Caco-2 (cell line): ENCODE results near the gene ADIPOQ. TPM values are rescaled to one million over a fixed set of nuclear protein-coding genes. Genes with fewer than 3 reads are reported as not detected.

Experiments used
- BruUV-seq: library from RNA; stranded (reverse); fragments of 400-500 nt; replicated peaks from 2 replicates; lab custom pipeline; 2021; lab: Mats Ljungman, UMichigan
- CTCF ChIA-PET: fragments of 300-600 bp; sonication (Branson Sonifier 250); formaldehyde crosslinking; loops from one replicate; lab custom pipeline; 2022; ENCODE audit warnings: antibody characterized with exemption; lab: Charles Lee
- POLR2A ChIA-PET: fragments of 300-600 bp; sonication (Branson Sonifier 250); formaldehyde crosslinking; loops from one replicate; lab custom pipeline; 2022; ENCODE audit warnings: antibody characterized with exemption; lab: Charles Lee
- DNase-seq, 2 experiments: peaks; one replicate each; pipeline versions ENCODE4 v3.0.0 to v3.0.0-alpha.2; 2020 to 2022
- H3K27me3 ChIP-seq: replicated peaks from 2 replicates; pipeline ENCODE4 v1.6.0; 2011; ENCODE audit warnings: low read length; ENCODE audit not compliant: control insufficient read depth, insufficient read depth
- H3K36me3 ChIP-seq: 2 replicates; pipeline ENCODE4 v1.5.1; 2011; ENCODE audit warnings: low read length; ENCODE audit not compliant: control insufficient read depth, insufficient read depth
- H3K4me1 ChIP-seq: fragments of 250-450 bp; sonication (Bioruptor Pico); 2 replicates; pipeline ENCODE4 v1.5.1; 2020; ENCODE audit warnings: mild to moderate bottlenecking
- H3K4me3 ChIP-seq: 2 replicates; pipeline ENCODE4 v1.5.1; 2011; ENCODE audit warnings: low read depth, mild to moderate bottlenecking, control low read depth, low read length
- H3K9me3 ChIP-seq: fragments of 250-450 bp; sonication (Bioruptor Pico); 2 replicates; pipeline ENCODE4 v1.5.1; 2020; ENCODE audit warnings: mild to moderate bottlenecking, moderate library complexity
- H3K27ac Mint-ChIP-seq: one replicate; pipeline ENCODE4 v1.8.0; 2022; ENCODE audit warnings: mixed read lengths; ENCODE audit not compliant: unreplicated experiment
- H3K27me3 Mint-ChIP-seq: one replicate; pipeline ENCODE4 v1.8.0; 2022; ENCODE audit warnings: mixed read lengths; ENCODE audit not compliant: insufficient read depth, unreplicated experiment
- H3K36me3 Mint-ChIP-seq: one replicate; pipeline ENCODE4 v1.8.0; 2022; ENCODE audit warnings: mild to moderate bottlenecking, mixed read lengths; ENCODE audit not compliant: insufficient read depth, unreplicated experiment
- H3K4me1 Mint-ChIP-seq: one replicate; pipeline ENCODE4 v1.8.0; 2022; ENCODE audit warnings: low read depth, mixed read lengths; ENCODE audit not compliant: unreplicated experiment
- H3K4me3 Mint-ChIP-seq: one replicate; pipeline ENCODE4 v1.8.0; 2022; ENCODE audit warnings: mild to moderate bottlenecking, moderate library complexity, mixed read lengths; ENCODE audit not compliant: unreplicated experiment
- H3K9me3 Mint-ChIP-seq: one replicate; pipeline ENCODE4 v1.8.0; 2022; ENCODE audit warnings: mixed read lengths; ENCODE audit not compliant: unreplicated experiment
- intact Hi-C: fragments of 100-400 bp; cut with micrococcal nuclease; formaldehyde crosslinking; loops from one replicate; pipeline ENCODE4 v1.10.0; 2022; ENCODE audit not compliant: unreplicated experiment
- total RNA-seq: library from RNA; stranded (reverse); gene quantifications from 2 replicates; pipeline ENCODE4 v1.2.3, GENCODE V29; 2022
- TF ChIP-seq, protein P1 (sequence below), 2 experiments: fragments of 200-600 bp in 1 of 2; IDR thresholded peaks; 1 replicate in 1 of 2; 2 replicates in 1 of 2; pipeline versions ENCODE4 v1.5.1 to v1.8.0; 2011 to 2022; ENCODE audit warnings: antibody characterized with exemption in 1 of 2, control low read depth in 1 of 2, inconsistent platforms in 1 of 2, low read depth in 1 of 2, low read length in 1 of 2, mild to moderate bottlenecking in 1 of 2, moderate library complexity in 1 of 2; ENCODE audit not compliant: insufficient read depth in 1 of 2, severe bottlenecking in 1 of 2, unreplicated experiment in 1 of 2

Gene ADIPOQ
- total RNA-seq, 1 experiment from 2014 or later: not detected

DNA sequence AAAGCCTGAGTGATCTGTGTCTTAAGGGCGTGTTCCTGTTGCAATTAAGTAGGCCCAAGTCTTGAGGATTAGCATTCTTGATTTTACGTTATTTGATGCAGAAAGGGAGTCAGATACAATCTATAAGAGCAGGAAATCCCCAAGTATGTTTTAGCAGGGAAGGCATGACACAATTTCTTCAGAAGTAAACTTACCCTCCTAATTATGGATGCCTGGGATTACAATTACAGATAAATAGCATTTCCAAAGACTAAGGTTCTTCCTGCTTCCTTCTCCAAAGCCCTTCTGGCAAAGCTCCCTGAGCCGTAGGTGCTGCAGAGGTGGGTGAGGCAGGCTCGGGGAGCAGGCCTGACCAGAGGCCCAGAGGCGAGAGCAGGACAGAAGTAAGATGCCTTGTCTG lies 52.9 kb downstream of the ADIPOQ start:
- intact Hi-C loops: loop anchor here (5.0 kb wide), 1 partner anchor 37 kb away; the partner anchor contains the start of gene ST6GAL1
- peaks cover 12% of the 10 kb centered on the region for H3K9me3 Mint-ChIP-seq
- Histone ChIP-seq H3K4me3 (no peak overlapping the region), H3K36me3 (no peaks in the 10 kb centered on the region), H3K4me1 (peaks cover 30% of the 10 kb centered on the region), H3K27me3 (no peaks in the 10 kb centered on the region), H3K9me3 (peaks cover 9% of the 10 kb centered on the region; the same call in 1 of the 2 replicates)
- H3K27me3 Mint-ChIP-seq: no peaks in the 10 kb centered on the region
- DNase-seq: no peak
- BruUV-seq: no TSS peak
- ChIA-PET POLR2A (no interaction called here), CTCF (no interaction called here)
- no peak overlapping the region for H3K27ac Mint-ChIP-seq
- H3K4me3 Mint-ChIP-seq: no peak overlapping the region
- H3K4me1 Mint-ChIP-seq: peaks cover 21% of the 10 kb centered on the region
- H3K36me3 Mint-ChIP-seq: peaks cover 6% of the 10 kb centered on the region
- TF ChIP-seq, protein P1, sequence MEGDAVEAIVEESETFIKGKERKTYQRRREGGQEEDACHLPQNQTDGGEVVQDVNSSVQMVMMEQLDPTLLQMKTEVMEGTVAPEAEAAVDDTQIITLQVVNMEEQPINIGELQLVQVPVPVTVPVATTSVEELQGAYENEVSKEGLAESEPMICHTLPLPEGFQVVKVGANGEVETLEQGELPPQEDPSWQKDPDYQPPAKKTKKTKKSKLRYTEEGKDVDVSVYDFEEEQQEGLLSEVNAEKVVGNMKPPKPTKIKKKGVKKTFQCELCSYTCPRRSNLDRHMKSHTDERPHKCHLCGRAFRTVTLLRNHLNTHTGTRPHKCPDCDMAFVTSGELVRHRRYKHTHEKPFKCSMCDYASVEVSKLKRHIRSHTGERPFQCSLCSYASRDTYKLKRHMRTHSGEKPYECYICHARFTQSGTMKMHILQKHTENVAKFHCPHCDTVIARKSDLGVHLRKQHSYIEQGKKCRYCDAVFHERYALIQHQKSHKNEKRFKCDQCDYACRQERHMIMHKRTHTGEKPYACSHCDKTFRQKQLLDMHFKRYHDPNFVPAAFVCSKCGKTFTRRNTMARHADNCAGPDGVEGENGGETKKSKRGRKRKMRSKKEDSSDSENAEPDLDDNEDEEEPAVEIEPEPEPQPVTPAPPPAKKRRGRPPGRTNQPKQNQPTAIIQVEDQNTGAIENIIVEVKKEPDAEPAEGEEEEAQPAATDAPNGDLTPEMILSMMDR (IDR thresholded peaks at IDR 0.05; ENCODE audit: insufficient read depth in 1 of 2, low read depth in 1 of 2, low read length in 1 of 2, severe bottlenecking in 1 of 2, unreplicated experiment in 1 of 2): no peak

DNA sequence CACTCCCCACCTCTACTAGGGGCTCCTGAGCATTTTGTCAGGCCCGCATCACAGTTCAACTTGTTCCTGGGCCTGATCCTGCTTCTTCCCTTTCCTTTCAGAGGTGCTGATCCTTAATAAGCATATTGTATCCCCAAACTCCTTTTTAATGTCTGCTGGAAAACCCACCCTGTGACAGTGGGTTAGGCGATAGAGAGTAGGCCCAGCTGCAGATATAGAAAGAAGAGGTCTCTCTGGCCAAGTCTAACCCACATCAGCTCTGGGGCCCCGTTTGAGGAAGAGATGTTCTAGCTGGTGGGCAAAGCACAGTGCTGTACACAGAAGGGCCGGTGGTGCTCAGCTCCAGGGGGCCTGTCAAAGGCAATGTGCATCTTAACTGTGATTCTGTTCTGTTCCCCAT lies 53.5 kb downstream of the ADIPOQ start:
- intact Hi-C loops: loop anchor here (5.0 kb wide), 1 partner anchor 36 kb away; the partner anchor contains the start of gene ST6GAL1
- Mint-ChIP-seq H3K4me3 (no peak overlapping the region), H3K27me3 (no peaks in the 10 kb centered on the region), H3K36me3 (peaks cover 6% of the 10 kb centered on the region), H3K4me1 (peaks cover 21% of the 10 kb centered on the region), H3K9me3 (peaks cover 12% of the 10 kb centered on the region), H3K27ac (peak overlapping the region; percentile 83)
- ChIA-PET CTCF (no interaction called here), POLR2A (no interaction called here)
- Histone ChIP-seq H3K27me3 (no peaks in the 10 kb centered on the region), H3K9me3 (peaks cover 9% of the 10 kb centered on the region; the same call in 1 of the 2 replicates), H3K4me3 (no peak overlapping the region), H3K4me1 (peaks cover 28% of the 10 kb centered on the region), H3K36me3 (no peaks in the 10 kb centered on the region)
- TF ChIP-seq, protein P1 (IDR thresholded peaks at IDR 0.05; ENCODE audit: insufficient read depth in 1 of 2, low read depth in 1 of 2, low read length in 1 of 2, severe bottlenecking in 1 of 2, unreplicated experiment in 1 of 2): no peak
- no peak for DNase-seq
- no TSS peak for BruUV-seq

DNA sequence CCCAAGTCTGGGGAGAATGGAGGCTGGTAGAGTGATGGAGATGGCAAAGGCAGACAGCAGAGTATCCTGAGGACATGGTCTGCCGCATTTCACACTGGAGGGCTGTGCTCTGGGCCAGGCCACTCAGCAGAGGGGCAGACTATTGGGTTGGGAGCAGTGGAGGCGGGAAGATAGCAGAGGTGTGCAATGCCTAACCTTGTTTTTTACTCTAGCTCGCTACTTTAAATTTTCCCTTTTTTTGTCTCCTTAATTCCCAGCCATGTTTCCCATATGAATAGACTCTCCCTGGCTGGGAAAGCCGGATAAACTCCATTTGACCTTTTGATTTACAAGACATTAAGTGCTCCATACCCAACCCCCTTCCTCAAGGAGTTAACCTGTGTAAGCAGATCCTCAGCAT lies 54.4 kb downstream of the ADIPOQ start:
- Mint-ChIP-seq H3K4me3 (peak overlapping the region; percentile 42), H3K4me1 (peaks cover 21% of the 10 kb centered on the region), H3K27ac (peak overlapping the region; percentile 83), H3K36me3 (peaks cover 6% of the 10 kb centered on the region), H3K27me3 (no peaks in the 10 kb centered on the region), H3K9me3 (peaks cover 12% of the 10 kb centered on the region)
- CTCF ChIA-PET: no interaction called here
- no peak for DNase-seq
- TF ChIP-seq, protein P1 (IDR thresholded peaks at IDR 0.05; ENCODE audit: insufficient read depth in 1 of 2, low read depth in 1 of 2, low read length in 1 of 2, severe bottlenecking in 1 of 2, unreplicated experiment in 1 of 2): no peak
- peaks cover 27% of the 10 kb centered on the region for H3K4me1 ChIP-seq
- no peak overlapping the region for H3K4me3 ChIP-seq
- BruUV-seq: no TSS peak
- intact Hi-C loops: loop anchor here (5.0 kb wide), 1 partner anchor 35 kb away; the partner anchor contains the start of gene ST6GAL1
- no peaks in the 10 kb centered on the region for H3K36me3 ChIP-seq
- no peaks in the 10 kb centered on the region for H3K27me3 ChIP-seq
- peaks cover 9% of the 10 kb centered on the region; the same call in 1 of the 2 replicates for H3K9me3 ChIP-seq
- POLR2A ChIA-PET: no interaction called here
